ENCODE measurements around the gene GRP. TPM values are rescaled to one million over a fixed set of nuclear protein-coding genes. Genes with fewer than 3 reads are reported as not detected.

GRP gene
- total RNA-seq, 2 experiments from 2014 or later: not detected

GRCh38 chr18:59266886-59267502 is 47.0 kb downstream of the GRP start:
- no peak overlapping the region for H3K27ac Mint-ChIP-seq
- no peak overlapping the region for H3K4me3 Mint-ChIP-seq
- DNase-seq (no peak), ATAC-seq (ENCODE audit: low read depth) (no peak)
- peaks cover 16% of the 10 kb centered on the region for H3K4me1 Mint-ChIP-seq
- no peaks in the 10 kb centered on the region for H3K9me3 Mint-ChIP-seq
- H3K27me3 Mint-ChIP-seq: peaks cover 90% of the 10 kb centered on the region
- POLR2A ChIA-PET: no interaction called here
- no peaks in the 10 kb centered on the region for H3K36me3 Mint-ChIP-seq

GRCh38 chr18:59267503-59268126 is 47.7 kb downstream of the GRP start:
- Mint-ChIP-seq H3K9me3 (no peaks in the 10 kb centered on the region), H3K4me1 (peaks cover 16% of the 10 kb centered on the region), H3K36me3 (no peaks in the 10 kb centered on the region), H3K27me3 (peaks cover 89% of the 10 kb centered on the region), H3K4me3 (no peak overlapping the region), H3K27ac (no peak overlapping the region)
- ATAC-seq (ENCODE audit: low read depth) (no peak), DNase-seq (no peak)
- POLR2A ChIA-PET: no interaction called here

GRCh38 chr18:59268127-59268720 is 48.3 kb downstream of the GRP start:
- H3K4me3 Mint-ChIP-seq: no peak overlapping the region
- POLR2A ChIA-PET: no interaction called here
- no peak for ATAC-seq (ENCODE audit: low read depth)
- peaks cover 16% of the 10 kb centered on the region for H3K4me1 Mint-ChIP-seq
- peak overlapping the region; percentile 25 for H3K27ac Mint-ChIP-seq
- H3K9me3 Mint-ChIP-seq: no peaks in the 10 kb centered on the region
- DNase-seq: no peak
- H3K36me3 Mint-ChIP-seq: no peaks in the 10 kb centered on the region
- H3K27me3 Mint-ChIP-seq: peaks cover 85% of the 10 kb centered on the region

DNA sequence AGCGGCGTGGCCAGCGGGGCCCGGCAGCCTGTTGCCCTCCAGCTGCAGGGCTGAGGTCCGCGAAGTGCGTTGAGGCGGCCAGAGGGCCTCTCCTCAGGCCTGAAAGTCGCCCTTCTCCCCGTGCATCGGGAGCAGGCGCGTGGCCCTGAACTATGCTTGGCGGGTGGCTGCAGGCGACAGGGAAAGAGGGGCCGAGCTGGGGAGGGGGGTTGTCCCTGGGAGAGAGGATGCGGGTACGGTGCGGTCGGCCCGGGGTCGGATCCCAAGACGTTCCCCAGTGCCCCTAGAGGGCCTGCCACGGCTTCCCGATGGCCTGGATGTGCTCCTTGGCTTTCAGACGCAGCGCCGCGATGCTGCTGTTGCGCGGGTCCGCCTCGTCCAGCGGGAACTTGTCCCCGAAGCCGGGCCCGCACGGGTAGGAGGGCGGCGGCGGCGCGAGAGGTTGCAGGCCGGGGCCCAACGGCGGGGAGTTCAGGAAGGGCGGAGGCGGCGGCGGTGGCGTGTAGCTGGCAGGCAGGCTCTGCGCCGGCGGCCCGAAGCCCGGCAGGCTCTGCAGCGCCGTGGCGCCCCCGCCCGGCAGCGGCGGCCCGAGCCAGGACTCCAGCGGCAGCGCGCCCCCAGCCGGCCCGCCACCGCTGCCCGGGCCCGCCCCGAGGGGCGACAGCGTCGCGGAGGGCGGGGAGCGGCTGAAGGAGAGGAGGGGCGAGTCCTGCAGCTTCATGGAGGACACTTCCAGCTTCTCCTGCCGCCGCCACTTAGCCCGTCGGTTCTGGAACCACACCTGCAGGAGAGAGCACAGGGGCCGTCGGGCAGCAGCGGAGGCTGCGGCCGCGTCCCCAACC is 49.0 kb downstream of the GRP start:
- no peak overlapping the region for H3K27ac Mint-ChIP-seq
- peaks cover 16% of the 10 kb centered on the region for H3K4me1 Mint-ChIP-seq

GRCh38 chr18:59269563-59270119 is 49.7 kb downstream of the GRP start:
- Mint-ChIP-seq H3K4me1 (peaks cover 16% of the 10 kb centered on the region), H3K4me3 (peak overlapping the region; percentile 33), H3K9me3 (no peaks in the 10 kb centered on the region), H3K27ac (no peak overlapping the region), H3K36me3 (peaks cover 1% of the 10 kb centered on the region), H3K27me3 (peaks cover 85% of the 10 kb centered on the region)
- ATAC-seq (ENCODE audit: low read depth) (no peak), DNase-seq (no peak)
- POLR2A ChIA-PET: no interaction called here

More for the DNA sequence above, 49.0 kb downstream of the GRP start:
- Mint-ChIP-seq H3K9me3 (no peaks in the 10 kb centered on the region), H3K27me3 (peaks cover 85% of the 10 kb centered on the region), H3K4me3 (peak overlapping the region; percentile 37), H3K36me3 (no peaks in the 10 kb centered on the region)
- POLR2A ChIA-PET: no interaction called here
- ATAC-seq (ENCODE audit: low read depth) (peak; percentile 67), DNase-seq (peak; percentile 68)

GRCh38 chr18:59270689-59271257 is 50.8 kb downstream of the GRP start:
- H3K4me3 Mint-ChIP-seq: no peak overlapping the region

DNA sequence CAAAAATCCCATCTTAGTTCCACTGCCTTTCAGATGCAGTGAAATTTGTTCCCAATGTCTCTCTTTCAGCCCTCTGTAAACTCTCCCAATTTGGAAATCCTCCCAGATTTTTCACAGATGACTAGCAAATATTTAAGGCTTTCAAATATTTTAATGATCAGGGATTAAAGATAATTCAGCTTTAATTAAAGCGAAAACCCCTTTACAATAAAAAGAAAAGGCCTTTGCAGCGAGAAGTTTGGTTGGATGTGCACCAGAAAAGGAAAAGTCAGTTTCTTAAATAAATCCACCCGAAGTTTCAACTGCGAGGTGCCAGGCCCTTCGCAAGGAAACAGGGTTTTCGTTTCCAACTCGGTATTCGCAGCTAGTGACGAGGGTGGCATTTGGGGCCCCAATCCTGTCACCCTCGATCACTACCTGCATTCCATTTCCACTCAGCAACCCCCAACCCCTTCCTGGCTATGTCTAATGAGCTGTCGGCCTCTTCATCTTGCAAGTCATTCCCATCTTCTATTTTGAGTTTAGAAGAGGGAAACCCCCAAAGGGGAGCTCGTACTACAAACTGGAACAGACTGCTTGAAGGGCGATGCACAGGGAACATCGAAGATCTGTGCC is 51.8 kb downstream of the GRP start:
- peaks cover 12% of the 10 kb centered on the region for H3K4me1 Mint-ChIP-seq
- DNase-seq: no peak
- H3K27me3 Mint-ChIP-seq: peaks cover 87% of the 10 kb centered on the region
- H3K9me3 Mint-ChIP-seq: no peaks in the 10 kb centered on the region
- H3K36me3 Mint-ChIP-seq: peaks cover 2% of the 10 kb centered on the region
- no peak for ATAC-seq (ENCODE audit: low read depth)
- H3K4me3 Mint-ChIP-seq: peak overlapping the region; percentile 30
- POLR2A ChIA-PET: no interaction called here
- H3K27ac Mint-ChIP-seq: no peak overlapping the region

More at GRCh38 chr18:59270689-59271257, 50.8 kb downstream of the GRP start:
- H3K36me3 Mint-ChIP-seq: peaks cover 2% of the 10 kb centered on the region
- H3K9me3 Mint-ChIP-seq: no peaks in the 10 kb centered on the region
- POLR2A ChIA-PET: no interaction called here
- no peak for ATAC-seq (ENCODE audit: low read depth)
- H3K27ac Mint-ChIP-seq: no peak overlapping the region
- H3K4me1 Mint-ChIP-seq: peaks cover 15% of the 10 kb centered on the region
- peaks cover 87% of the 10 kb centered on the region for H3K27me3 Mint-ChIP-seq
- DNase-seq: no peak

- H3K36me3 Mint-ChIP-seq: peaks cover 2% of the 10 kb centered on the region
- H3K4me3 Mint-ChIP-seq: peak overlapping the region; percentile 30
- peaks cover 87% of the 10 kb centered on the region for H3K27me3 Mint-ChIP-seq
- H3K27ac Mint-ChIP-seq: no peak overlapping the region
- no peak for ATAC-seq (ENCODE audit: low read depth)
- no peak for DNase-seq
- H3K9me3 Mint-ChIP-seq: no peaks in the 10 kb centered on the region
- POLR2A ChIA-PET: no interaction called here
- peaks cover 11% of the 10 kb centered on the region for H3K4me1 Mint-ChIP-seq
These were observed 52.4 kb downstream of the GRP start for GRCh38 chr18:59272221-59272888.

- Mint-ChIP-seq H3K4me3 (peak within 1 kb of the TSS; percentile 37), H3K9me3 (no peaks in the 10 kb centered on the region), H3K4me1 (peaks cover 8% of the 10 kb centered on the region), H3K27me3 (peaks cover 83% of the 10 kb centered on the region), H3K36me3 (peaks cover 2% of the 10 kb centered on the region), H3K27ac (no peak within 1 kb of the TSS)
- no peak for ATAC-seq (ENCODE audit: low read depth)
- POLR2A ChIA-PET: no interaction called here
- no peak for DNase-seq
These were observed 53.2 kb downstream of the GRP start, which contains the start of gene RAX for GRCh38 chr18:59272891-59273758. Gene RAX (minus strand): TSS chr18:59273454. CDS start chr18:59273206, 248 bp downstream.

DNA sequence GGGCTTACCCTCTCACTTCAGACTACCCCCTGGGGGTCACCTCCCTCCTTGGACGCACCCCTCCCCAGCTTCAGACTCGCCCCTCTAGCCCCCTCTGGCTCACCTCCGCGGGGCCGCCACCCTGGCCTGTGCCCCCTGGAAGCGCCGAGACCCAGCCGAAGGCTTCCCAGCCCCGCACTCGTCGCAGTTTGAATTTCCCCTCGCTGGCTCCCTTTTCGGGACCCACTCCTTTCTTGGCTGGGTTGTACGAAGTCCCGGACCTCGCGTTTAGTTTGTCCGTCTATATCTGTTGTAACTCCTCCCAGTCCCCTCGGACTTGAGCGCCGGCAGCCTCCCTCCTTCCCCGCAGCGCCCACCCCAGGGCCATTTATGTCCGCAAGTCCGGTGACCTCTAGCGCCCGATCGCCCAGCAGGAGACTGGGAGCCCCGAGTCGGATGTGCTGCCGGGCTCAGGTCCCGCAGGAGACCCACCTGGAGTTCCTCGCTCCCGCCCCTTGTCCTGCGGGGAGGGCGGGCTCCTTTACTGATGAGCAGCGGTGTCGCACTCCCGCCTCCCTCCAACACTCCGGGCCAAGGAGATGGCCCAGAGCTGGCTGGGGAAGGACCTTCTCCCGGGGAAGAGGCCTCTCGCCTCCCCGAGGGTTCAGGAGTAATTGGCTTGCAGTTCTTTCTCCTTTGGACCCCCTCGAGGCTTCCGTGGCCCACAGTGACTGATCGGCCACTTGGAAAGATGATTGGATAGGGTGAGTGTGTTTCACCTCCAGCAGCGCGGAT is 54.0 kb downstream of the GRP start:
- Mint-ChIP-seq H3K27me3 (peaks cover 80% of the 10 kb centered on the region), H3K9me3 (no peaks in the 10 kb centered on the region), H3K4me1 (peaks cover 6% of the 10 kb centered on the region), H3K4me3 (peak overlapping the region; percentile 37), H3K27ac (no peak overlapping the region), H3K36me3 (peaks cover 2% of the 10 kb centered on the region)
- POLR2A ChIA-PET: no interaction called here
- no peak for ATAC-seq (ENCODE audit: low read depth)
- DNase-seq: no peak

DNA sequence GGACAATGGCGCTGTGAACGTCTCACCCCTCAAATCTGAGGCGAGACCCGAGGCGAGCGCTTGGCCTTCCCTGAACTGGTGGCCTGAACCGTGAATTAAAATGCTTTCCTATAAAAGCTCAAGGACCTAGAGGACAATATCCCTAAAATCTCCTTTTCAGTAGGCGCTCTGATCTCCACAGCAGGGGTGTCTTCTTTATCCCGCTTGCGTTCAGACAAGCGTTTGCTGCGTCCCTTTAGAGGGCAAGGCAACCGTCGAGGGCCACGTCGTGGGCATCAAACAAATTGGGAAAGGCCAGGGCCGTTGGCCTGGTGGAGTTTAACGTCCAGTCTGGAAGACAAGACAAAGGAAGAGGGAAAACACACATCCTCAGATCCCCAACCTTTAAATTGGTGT is 54.6 kb downstream of the GRP start:
- Mint-ChIP-seq H3K27me3 (peaks cover 77% of the 10 kb centered on the region), H3K4me3 (no peak overlapping the region), H3K4me1 (peaks cover 5% of the 10 kb centered on the region), H3K9me3 (no peaks in the 10 kb centered on the region), H3K27ac (no peak overlapping the region), H3K36me3 (peaks cover 2% of the 10 kb centered on the region)
- no peak for DNase-seq
- ATAC-seq (ENCODE audit: low read depth): no peak
- POLR2A ChIA-PET: no interaction called here
